Kidney epithelial cell (primary cell): ENCODE measurements around the gene CEP128. TPM values are rescaled to one million over a fixed set of nuclear protein-coding genes. Genes with fewer than 3 reads are reported as not detected.

Experiments
- DNase-seq: peaks from one replicate; pipeline ENCODE4 v3.0.0-alpha.2; 2010; ENCODE audit warnings: low read depth
- H3K27me3 ChIP-seq: 2 replicates; pipeline ENCODE4 v1.6.0; 2011; ENCODE audit warnings: low read length; ENCODE audit not compliant: control insufficient read depth, insufficient read depth
- H3K36me3 ChIP-seq: 2 replicates; pipeline ENCODE4 v1.5.1; 2011; ENCODE audit warnings: low read length; ENCODE audit not compliant: control insufficient read depth, insufficient read depth
- H3K4me3 ChIP-seq: 2 replicates; pipeline ENCODE4 v1.5.1; 2011; ENCODE audit warnings: low read depth, mild to moderate bottlenecking, control low read depth, low read length
- total RNA-seq: library from RNA; depleted of rRNA; stranded (reverse); fragments of >200 nt; gene quantifications from 2 replicates; pipeline ENCODE4 v1.2.3, GENCODE V29; 2015
- TF ChIP-seq, protein P1 (sequence below): IDR thresholded peaks from 2 replicates; pipeline ENCODE4 v1.5.1; 2011; ENCODE audit warnings: mild to moderate bottlenecking, moderate library complexity, low read length, control low read depth, inconsistent platforms; ENCODE audit not compliant: insufficient read depth, poor library complexity, severe bottlenecking

CEP128 gene
- total RNA-seq, 1 donor from 2014 or later, result 1.7 TPM

DNA sequence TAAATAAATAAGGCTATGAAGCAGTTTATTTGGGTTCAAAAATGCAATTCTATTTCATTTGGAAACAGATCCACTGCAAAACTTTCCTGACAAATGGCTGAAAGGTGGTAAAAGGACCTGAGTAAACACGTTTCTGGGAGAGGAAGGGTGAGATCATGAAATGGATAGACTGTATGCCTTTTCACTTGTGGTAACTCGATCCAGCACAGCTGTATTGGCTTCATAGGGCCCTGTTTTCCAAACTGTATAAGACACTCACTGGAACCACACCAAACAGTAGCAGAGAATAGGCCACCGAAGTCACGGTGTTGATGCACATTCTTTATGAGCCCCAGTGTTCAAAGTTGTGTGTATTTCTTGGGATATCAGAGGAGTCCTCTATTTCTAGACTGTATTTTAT is 405.1 kb downstream of the CEP128 start:
- Histone ChIP-seq H3K4me3 (no peak overlapping the region), H3K27me3 (no peaks in the 10 kb centered on the region), H3K36me3 (no peaks in the 10 kb centered on the region)
- no peak for DNase-seq
- TF ChIP-seq, protein P1, sequence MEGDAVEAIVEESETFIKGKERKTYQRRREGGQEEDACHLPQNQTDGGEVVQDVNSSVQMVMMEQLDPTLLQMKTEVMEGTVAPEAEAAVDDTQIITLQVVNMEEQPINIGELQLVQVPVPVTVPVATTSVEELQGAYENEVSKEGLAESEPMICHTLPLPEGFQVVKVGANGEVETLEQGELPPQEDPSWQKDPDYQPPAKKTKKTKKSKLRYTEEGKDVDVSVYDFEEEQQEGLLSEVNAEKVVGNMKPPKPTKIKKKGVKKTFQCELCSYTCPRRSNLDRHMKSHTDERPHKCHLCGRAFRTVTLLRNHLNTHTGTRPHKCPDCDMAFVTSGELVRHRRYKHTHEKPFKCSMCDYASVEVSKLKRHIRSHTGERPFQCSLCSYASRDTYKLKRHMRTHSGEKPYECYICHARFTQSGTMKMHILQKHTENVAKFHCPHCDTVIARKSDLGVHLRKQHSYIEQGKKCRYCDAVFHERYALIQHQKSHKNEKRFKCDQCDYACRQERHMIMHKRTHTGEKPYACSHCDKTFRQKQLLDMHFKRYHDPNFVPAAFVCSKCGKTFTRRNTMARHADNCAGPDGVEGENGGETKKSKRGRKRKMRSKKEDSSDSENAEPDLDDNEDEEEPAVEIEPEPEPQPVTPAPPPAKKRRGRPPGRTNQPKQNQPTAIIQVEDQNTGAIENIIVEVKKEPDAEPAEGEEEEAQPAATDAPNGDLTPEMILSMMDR, result no peak

- DNase-seq, result no peak
- H3K27me3 ChIP-seq, result no peaks in the 10 kb centered on the region
- TF ChIP-seq, protein P1, result no peak
- H3K36me3 ChIP-seq, result no peaks in the 10 kb centered on the region
- H3K4me3 ChIP-seq, result no peak overlapping the region
These were observed 406.4 kb downstream of the CEP128 start for GRCh38 chr14:80535171-80535570.

DNA sequence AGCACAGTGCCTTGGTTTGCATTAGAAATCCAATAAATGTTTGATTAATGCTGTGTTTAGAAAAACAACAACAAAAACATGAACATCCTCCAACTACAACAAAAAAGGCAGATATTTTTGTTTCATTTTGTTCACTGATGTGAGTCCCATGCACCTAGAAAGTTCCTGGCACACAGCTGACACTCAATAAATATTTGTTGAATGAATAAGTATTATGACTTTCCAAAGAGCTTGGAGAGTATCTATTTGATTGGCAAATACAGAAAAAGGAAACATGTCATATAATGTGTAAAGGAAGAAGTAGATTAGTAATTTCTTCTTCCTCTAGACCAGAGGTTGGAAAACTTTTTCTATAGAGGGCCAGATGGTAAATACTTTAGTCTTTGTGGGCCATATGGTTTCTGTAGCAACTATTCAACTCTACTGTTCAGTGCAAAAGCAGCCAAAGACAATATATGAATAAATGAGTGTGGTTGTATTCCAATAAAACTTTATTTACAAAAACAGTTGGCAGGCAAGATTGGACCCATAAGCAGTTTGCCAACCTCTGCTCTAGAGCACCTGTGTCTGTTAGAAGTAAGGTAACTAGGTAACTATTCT is 417.9 kb downstream of the CEP128 start:
- Histone ChIP-seq H3K4me3 (no peak overlapping the region), H3K36me3 (no peaks in the 10 kb centered on the region), H3K27me3 (no peaks in the 10 kb centered on the region)
- no peak for DNase-seq
- TF ChIP-seq, protein P1, result no peak

GRCh38 chr14:80522936-80523335 is 418.6 kb downstream of the CEP128 start:
- DNase-seq, result no peak
- no peak overlapping the region for H3K4me3 ChIP-seq

DNA sequence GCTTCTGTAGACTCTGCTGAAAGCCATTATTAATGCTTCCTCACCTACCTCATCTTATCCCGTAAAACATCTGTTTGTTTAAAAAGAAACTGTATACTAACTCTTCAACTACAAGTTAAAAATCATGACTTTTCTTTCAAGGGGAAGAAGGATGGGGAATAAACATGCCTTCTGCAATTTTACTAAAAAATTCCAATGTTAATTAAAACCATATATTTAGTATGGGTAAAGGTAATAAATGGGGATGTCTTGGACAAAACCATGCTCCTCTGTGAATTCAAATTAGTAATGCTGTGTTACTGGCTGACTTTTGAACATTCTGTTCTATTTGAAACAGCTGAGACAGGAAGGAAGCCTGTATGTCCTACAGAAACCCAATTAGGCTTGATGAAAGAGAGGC is 419.1 kb downstream of the CEP128 start:
- TF ChIP-seq, protein P1, result no peak
- no peak for DNase-seq
- Histone ChIP-seq H3K4me3 (no peak overlapping the region), H3K27me3 (no peaks in the 10 kb centered on the region), H3K36me3 (no peaks in the 10 kb centered on the region)

More at GRCh38 chr14:80522936-80523335, 418.6 kb downstream of the CEP128 start:
- TF ChIP-seq, protein P1, result no peak
- no peaks in the 10 kb centered on the region for H3K36me3 ChIP-seq
- no peaks in the 10 kb centered on the region for H3K27me3 ChIP-seq

GRCh38 chr14:80521456-80521855 is 420.1 kb downstream of the CEP128 start:
- H3K27me3 ChIP-seq, result no peaks in the 10 kb centered on the region
- H3K4me3 ChIP-seq, result no peak overlapping the region
- DNase-seq, result no peak
- TF ChIP-seq, protein P1, result no peak
- no peaks in the 10 kb centered on the region for H3K36me3 ChIP-seq
